Myocyte (in vitro differentiated cells): ENCODE measurements around the gene PLPPR3. TPM values are rescaled to one million over a fixed set of nuclear protein-coding genes. Genes with fewer than 3 reads are reported as not detected.
A peak's percentile ranks its signal among the peaks of the same experiment; 100 is the strongest.

Source experiments
- DNase-seq: peaks from one replicate; pipeline ENCODE4 v3.0.0-alpha.2; 2012; ENCODE audit warnings: low read depth
- total RNA-seq: library from RNA; depleted of rRNA; stranded (reverse); fragments of >200 nt; gene quantifications from 2 replicates; pipeline ENCODE4 v1.2.3, GENCODE V29; 2014

Gene PLPPR3
- total RNA-seq, 1 donor from 2014 or later: 0.16 TPM

GRCh38 chr19:797528-798414, 24.0 kb downstream of the PLPPR3 start:
- peak; percentile 88 for DNase-seq

GRCh38 chr19:796692-797527, 24.8 kb downstream of the PLPPR3 start, which contains the start of gene PTBP1:
Gene PTBP1 (plus strand): TSS chr19:797452. CDS start chr19:797498, 46 bp downstream.
- peak; percentile 100 for DNase-seq

- DNase-seq: no peak
Observed at GRCh38 chr19:795691-796581, 25.8 kb downstream of the PLPPR3 start.

GRCh38 chr19:795073-795611, 26.6 kb downstream of the PLPPR3 start:
- DNase-seq: no peak

- no peak for DNase-seq
Observed at GRCh38 chr19:793806-794205, 27.9 kb downstream of the PLPPR3 start.

- no peak for DNase-seq
Observed at GRCh38 chr19:792306-792885, 29.4 kb downstream of the PLPPR3 start.

GRCh38 chr19:791567-792305, 30.0 kb downstream of the PLPPR3 start:
- DNase-seq: no peak

GRCh38 chr19:791007-791566, 30.7 kb downstream of the PLPPR3 start:
- DNase-seq: no peak

- DNase-seq: no peak
Observed at GRCh38 chr19:789701-790060, 32.1 kb downstream of the PLPPR3 start.

- no peak for DNase-seq
Observed at GRCh38 chr19:788983-789700, 32.6 kb downstream of the PLPPR3 start.

- DNase-seq: no peak
Observed at GRCh38 chr19:788686-788982, 33.1 kb downstream of the PLPPR3 start.

GRCh38 chr19:787536-787935, 34.2 kb downstream of the PLPPR3 start:
- DNase-seq: no peak

- DNase-seq: no peak
Observed at GRCh38 chr19:784541-784940, 37.2 kb downstream of the PLPPR3 start.

- no peak for DNase-seq
Observed at GRCh38 chr19:782878-783668, 38.7 kb downstream of the PLPPR3 start.

GRCh38 chr19:782185-782877, 39.4 kb downstream of the PLPPR3 start:
- peak; percentile 73 for DNase-seq

- no peak for DNase-seq
Observed at GRCh38 chr19:781800-782184, 40.0 kb downstream of the PLPPR3 start.

- DNase-seq: no peak
Observed at GRCh38 chr19:780935-781334, 40.8 kb downstream of the PLPPR3 start.
